Measurements from ENCODE around the gene CARMIL1. TPM values are rescaled to one million over a fixed set of nuclear protein-coding genes. Genes with fewer than 3 reads are reported as not detected.

Gene CARMIL1
- total RNA-seq, 1 donor from 2014 or later, result 19.1 TPM

GRCh38 chr6:25295651-25296050 is 16.5 kb downstream of the CARMIL1 start:
- no peak for FAIRE-seq
- Mint-ChIP-seq H3K36me3 (ENCODE audit: low read depth, unreplicated experiment) (no peaks in the 10 kb centered on the region), H3K27ac (ENCODE audit: unreplicated experiment) (no peak overlapping the region), H3K27me3 (ENCODE audit: low read depth, unreplicated experiment) (no peaks in the 10 kb centered on the region), H3K9me3 (ENCODE audit: unreplicated experiment) (no peaks in the 10 kb centered on the region), H3K4me3 (ENCODE audit: unreplicated experiment) (no peak overlapping the region), H3K4me1 (ENCODE audit: low read depth, unreplicated experiment) (peaks cover 18% of the 10 kb centered on the region)
- DNase-seq (ENCODE audit: low read depth), result peak; percentile 39
- Histone ChIP-seq H3K4me2 (ENCODE audit: low read length) (no peak overlapping the region), H3K9ac (ENCODE audit: low read length) (no peak overlapping the region), H3K9me3 (ENCODE audit: insufficient read depth, low read depth, low read length) (no peaks in the 10 kb centered on the region), H3K27ac (ENCODE audit: low read depth, low read length) (no peak overlapping the region), H3K4me1 (ENCODE audit: insufficient read depth, low read length) (no peaks in the 10 kb centered on the region), H3K79me2 (ENCODE audit: insufficient read depth, low read length) (no peaks in the 10 kb centered on the region), H4K20me1 (ENCODE audit: insufficient read depth, low read length) (no peaks in the 10 kb centered on the region), H3K4me3 (ENCODE audit: insufficient read depth, low read depth, low read length) (no peak overlapping the region), H2AFZ (ENCODE audit: low read depth, low read length) (no peak overlapping the region), H3K27me3 (ENCODE audit: insufficient read depth, low read length) (no peaks in the 10 kb centered on the region), H3K36me3 (ENCODE audit: insufficient read depth, low read length) (no peaks in the 10 kb centered on the region)
- no peak for TF ChIP-seq CTCF (IDR thresholded peaks at IDR 0.05; ENCODE audit: insufficient read depth, low read depth, low read length)

- Mint-ChIP-seq H3K27ac (ENCODE audit: unreplicated experiment) (no peak overlapping the region), H3K4me3 (ENCODE audit: unreplicated experiment) (no peak overlapping the region), H3K4me1 (ENCODE audit: low read depth, unreplicated experiment) (peaks cover 17% of the 10 kb centered on the region)
These were observed 17.2 kb downstream of the CARMIL1 start for GRCh38 chr6:25296217-25296905.

More at GRCh38 chr6:25296217-25296905, 17.2 kb downstream of the CARMIL1 start:
- DNase-seq (ENCODE audit: low read depth), result no peak
- Mint-ChIP-seq H3K36me3 (ENCODE audit: low read depth, unreplicated experiment) (no peaks in the 10 kb centered on the region), H3K9me3 (ENCODE audit: unreplicated experiment) (no peaks in the 10 kb centered on the region), H3K27me3 (ENCODE audit: low read depth, unreplicated experiment) (no peaks in the 10 kb centered on the region)
- no peaks in the 10 kb centered on the region for H3K36me3 ChIP-seq (ENCODE audit: insufficient read depth, low read length)
- no peaks in the 10 kb centered on the region for H4K20me1 ChIP-seq (ENCODE audit: insufficient read depth, low read length)
- TF ChIP-seq EZH2 (IDR thresholded peaks at IDR 0.05; ENCODE audit: insufficient read depth, low read length) (no peak), CTCF (IDR thresholded peaks at IDR 0.05; ENCODE audit: insufficient read depth, low read depth, low read length) (no peak)
- FAIRE-seq, result no peak
- no peak overlapping the region for H2AFZ ChIP-seq (ENCODE audit: low read depth, low read length)
- H3K4me2 ChIP-seq (ENCODE audit: low read length), result no peak overlapping the region
- no peak overlapping the region for H3K4me3 ChIP-seq (ENCODE audit: insufficient read depth, low read depth, low read length)
- no peak overlapping the region for H3K27ac ChIP-seq (ENCODE audit: low read depth, low read length)
- no peaks in the 10 kb centered on the region for H3K4me1 ChIP-seq (ENCODE audit: insufficient read depth, low read length)
- H3K79me2 ChIP-seq (ENCODE audit: insufficient read depth, low read length), result peaks cover 3% of the 10 kb centered on the region
- no peak overlapping the region for H3K9ac ChIP-seq (ENCODE audit: low read length)
- H3K9me3 ChIP-seq (ENCODE audit: insufficient read depth, low read depth, low read length), result no peaks in the 10 kb centered on the region
- no peaks in the 10 kb centered on the region for H3K27me3 ChIP-seq (ENCODE audit: insufficient read depth, low read length)

All from astrocyte (in vitro differentiated cells and primary cell).